HG03045 (cell line): ENCODE results near the gene ST3GAL5.

Experiments used
- ATAC-seq: cut with Tn5 transposase; IDR thresholded peaks from one replicate; pipeline ENCODE4 v1.9.1; 2021; ENCODE audit warnings: mild to moderate bottlenecking, moderate library complexity; ENCODE audit not compliant: unreplicated experiment

ST3GAL5 gene

DNA sequence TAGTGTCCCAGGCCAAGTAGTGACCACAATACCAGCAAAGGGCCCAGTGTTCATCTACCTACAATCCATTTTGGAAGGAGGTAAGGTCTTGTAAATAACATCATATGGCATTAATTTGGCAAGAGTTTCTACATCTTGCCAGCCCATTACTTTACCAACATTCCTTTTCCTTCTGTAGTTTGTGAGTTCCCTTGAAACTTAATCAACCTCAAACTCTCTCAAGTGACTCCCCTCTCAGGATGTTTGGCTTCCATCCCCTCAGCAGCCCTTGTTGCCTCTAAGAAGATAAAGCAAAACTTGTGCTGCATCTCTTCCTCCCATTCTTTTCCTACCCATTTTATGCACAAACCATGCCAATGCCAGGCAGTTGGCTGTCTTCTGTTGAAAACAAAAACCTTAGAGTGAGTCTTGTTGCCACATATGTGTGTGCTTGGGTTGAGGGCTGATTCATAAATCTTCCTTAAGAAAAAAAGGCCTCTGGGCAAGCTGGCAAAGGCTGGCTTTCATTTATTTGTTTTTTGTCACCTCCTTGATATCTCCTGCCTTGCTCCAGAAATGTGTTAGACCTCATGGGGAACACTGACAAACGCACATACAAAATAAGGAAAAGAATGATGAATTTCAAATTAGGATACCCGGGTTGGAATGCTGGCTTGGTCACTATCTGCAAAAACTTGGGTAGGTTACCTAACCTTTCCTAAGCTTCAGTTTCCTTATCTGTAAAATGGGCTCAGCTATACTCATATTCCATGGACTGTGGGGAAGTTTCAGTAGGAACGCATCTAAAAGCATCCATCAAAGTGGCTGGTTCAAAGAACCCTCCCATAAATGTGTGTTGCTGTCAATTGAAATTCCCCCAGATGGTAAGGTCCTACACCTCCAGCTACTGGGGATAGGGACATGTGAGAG lies 29.4 kb upstream of the ST3GAL5 start:
- ATAC-seq, result no peak

DNA sequence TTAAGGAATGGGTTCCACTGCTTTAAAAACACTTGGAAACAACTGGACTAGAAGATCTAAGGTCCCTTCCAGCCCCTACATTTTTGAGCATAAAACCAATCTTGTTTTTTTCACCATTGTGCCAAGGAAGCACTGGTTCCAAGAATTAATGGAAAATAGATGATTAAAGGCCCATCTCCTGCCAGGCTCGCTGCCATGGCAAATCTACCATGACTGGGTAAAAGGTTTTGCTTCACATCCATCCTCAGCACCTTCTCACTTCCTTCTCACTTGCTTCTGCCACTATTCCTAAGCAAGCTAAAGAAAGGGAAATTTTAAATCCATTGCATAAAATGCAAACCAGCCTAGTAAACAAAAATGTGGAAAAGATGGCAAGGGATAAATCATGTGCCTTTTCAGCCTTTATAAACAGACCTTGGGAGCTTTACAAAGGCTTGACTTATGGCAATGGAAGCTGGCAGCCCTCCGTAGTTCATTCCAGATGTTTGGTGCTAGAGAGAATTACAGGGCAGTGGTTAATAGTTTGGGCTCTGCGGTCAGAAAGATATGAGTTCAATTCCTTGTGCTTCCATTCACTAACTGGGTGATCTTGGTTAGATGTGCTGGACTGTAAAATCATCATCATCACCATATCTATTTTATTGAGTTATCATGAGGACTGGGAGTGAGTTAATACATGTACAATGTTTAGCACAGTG lies 27.0 kb upstream of the ST3GAL5 start:
- no peak for ATAC-seq

DNA sequence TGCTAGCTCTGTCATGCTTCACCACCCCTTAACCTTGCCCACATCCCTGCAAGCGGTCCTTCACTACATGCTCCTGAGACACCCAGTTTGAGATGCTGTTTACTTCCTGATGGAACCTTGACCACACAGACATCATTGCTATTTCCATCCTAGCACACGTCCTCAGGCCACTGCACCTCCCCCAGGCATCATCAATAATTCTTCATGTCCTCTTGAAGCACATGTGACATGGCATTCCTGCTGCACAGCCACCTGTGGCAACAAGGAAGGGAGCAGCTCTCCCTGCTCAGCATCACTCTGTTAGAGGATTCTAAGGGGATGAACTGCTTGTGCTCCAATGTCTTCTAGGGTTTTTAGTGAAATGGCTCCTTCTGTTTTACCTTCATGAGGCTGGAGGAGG lies 26.1 kb upstream of the ST3GAL5 start:
- no peak for ATAC-seq

DNA sequence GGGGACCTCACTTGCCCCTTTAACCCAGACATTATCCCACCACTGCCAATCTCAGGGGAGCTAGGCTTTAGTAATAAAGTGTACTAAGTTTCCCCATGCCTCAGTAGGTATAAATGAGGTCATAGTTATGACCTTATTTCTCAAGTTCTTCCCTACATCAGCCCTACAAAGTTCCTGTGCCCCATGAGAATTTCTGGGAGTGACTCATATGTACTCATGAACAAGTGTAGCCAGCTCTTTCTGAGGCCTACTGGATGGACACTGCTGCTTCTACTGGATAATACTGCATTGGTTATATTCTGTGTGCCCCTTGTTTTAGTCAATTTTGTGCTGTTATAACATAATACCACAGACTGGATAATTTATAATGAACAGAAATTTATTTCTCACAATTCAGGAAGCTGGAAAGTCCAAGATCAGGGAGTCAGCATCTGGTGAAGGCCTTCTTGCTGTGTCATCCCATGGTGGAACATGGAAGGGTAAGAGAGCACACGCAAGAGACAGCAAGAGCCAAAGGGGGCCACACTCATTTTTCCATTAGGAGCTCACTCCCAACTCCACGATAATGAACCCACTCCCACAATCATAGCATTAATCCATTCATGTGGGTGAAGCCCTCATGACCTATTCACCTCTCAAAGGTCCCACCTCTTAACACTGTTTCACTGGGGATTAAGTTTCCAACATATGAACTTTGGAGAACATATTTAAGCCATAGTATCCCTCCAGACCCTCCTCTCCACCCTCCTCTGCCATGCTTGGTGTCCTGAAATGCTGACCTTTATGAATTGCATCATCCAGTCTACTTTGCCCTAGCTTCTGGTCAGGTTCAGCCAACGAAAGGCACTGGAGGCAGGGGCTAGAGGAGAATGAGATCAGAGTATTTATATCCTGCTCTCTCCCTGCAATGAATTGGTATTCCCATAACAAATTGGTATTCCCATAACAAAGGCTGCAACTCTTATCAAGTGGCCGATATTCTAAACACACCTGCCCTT lies 25.4 kb upstream of the ST3GAL5 start:
- no peak for ATAC-seq

DNA sequence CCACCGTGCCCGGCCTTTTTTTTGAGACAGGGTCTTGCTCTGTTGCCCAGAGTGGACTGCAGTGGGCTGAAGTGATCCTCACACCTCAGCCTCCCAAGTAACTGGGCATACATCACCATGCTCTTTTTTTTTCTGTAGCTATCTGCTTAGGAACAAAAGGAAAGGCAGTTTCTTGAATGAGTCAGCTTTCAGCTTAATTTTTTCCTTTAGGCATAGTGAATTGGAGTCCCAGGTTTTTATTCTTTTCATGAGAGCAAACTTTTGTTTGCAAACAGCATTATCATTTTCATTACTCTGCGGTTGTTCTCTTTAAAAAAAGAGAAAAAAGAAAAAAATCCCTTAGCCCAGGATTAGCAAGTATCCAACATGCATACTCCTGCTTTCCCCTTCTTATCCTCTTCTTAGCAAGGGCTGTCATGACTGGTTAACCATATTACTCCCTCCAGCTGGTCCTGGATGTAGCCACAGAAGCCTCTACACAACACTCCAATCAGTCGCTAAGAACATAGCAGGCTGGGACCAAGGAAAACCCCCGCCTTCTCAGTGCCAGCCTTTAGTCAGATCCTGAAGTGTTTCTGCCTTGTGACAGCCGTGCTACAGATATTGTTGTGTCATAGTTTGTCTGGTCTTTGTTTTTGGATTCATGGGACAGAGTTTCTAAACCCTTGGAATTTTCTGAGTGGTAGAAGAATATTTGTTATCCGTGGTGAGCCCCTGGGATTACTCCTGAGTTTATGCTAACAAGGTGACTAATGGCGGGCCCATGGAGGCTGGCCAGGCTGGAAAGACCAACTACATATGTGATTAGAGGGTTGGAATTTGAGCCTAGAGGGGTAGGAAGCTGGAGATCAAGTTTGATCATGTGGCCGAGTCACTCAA lies 23.3 kb upstream of the ST3GAL5 start:
- ATAC-seq, result no peak

DNA sequence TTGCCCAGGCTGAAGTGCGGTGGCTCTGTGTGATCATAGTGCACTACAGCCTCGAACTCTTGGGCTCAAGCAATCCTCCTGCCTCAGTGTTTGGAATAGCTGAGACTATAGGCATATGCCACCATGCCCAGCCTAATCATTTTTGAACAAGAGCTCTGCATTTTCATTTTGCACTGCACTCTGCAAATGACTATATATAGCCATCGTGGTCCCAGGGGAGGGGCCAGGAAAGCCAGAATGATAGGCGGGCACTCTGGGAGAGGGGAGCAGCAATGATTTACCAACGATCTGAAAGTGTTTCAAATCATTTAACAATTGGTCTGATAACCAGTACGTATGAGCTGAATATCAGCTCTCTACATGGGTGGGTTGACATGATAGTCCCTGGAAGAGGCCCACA lies 22.3 kb upstream of the ST3GAL5 start:
- ATAC-seq, result no peak

DNA sequence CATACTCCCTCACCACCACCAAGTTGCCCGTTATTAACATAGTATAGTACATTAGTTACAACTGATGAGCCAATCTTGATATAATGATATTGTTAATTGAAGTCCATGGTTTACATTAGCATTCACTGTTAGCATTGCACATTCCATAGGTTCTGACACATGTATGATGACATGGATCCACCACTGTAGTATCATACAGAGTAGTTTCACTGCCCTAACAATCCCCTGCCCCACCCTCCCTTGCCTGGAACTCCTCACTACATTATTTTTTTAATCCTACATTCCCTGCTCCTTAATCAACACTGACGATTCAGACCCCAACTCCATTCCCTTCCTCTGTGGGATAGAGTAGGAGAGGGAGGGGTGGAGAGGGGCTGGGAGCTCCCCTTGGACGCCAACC lies 20.2 kb upstream of the ST3GAL5 start:
- ATAC-seq, result no peak

DNA sequence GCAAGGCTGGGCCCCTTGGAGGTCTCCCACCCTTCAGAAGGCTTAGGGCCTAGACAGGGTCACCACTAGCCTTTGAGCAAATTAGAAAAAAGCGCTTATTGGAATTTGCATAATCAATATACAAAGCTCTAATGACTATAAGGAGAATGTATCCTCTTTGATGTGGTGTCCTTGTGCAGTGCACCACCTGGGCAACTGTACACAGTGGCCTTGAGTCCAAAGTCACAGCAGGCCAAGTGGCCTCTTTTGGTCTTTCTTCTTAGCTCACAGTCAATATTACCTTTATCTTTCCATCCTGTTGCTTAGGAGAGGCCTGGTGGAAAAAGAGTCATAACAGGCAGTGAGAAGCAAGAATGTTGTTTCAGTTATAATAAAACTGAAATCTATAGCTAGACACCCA lies 19.7 kb upstream of the ST3GAL5 start:
- ATAC-seq, result no peak

DNA sequence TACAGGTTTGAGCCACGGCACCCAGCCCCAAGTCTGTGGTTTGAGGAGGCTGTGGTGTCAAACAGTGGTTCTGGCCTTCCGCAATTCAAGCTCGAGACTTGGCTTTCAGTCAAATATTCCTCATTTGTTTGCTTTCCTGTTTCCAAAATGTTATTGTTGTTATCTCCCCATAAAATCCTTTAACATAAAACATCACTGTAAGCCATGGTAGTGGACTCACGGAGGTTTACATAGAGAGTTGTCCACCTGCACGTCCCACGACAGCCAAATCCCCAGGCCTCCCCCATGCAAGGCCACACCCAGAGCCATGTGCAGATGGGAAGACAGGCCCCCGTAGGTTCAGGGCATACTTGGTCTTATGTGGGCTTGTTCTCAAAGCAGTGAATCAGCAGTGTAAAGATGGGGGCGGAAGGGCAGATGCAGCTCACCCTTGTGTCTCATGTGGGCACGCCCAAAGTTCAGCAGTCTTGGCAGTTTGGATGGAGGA lies 18.9 kb upstream of the ST3GAL5 start:
- ATAC-seq, result no peak

DNA sequence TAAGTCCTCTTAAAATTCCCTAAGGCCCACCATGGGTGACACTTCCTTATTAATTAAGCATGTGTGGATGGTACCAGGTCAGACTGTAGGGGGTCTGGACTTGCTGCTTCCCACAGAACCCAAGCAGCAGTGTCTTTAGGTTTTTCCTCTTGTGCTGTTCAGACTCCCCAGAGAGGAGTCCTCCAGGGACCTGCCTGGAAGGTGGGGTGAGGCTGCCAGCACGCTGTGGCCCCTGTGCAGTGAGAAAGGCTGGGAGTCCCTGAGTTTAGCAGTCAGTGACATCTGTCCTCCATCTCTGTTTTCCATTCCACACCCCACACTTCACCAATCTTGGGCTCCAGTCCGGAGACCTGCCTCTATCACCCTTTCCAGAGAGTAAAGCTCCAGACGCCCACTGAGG lies 18.0 kb upstream of the ST3GAL5 start:
- ATAC-seq, result no peak

DNA sequence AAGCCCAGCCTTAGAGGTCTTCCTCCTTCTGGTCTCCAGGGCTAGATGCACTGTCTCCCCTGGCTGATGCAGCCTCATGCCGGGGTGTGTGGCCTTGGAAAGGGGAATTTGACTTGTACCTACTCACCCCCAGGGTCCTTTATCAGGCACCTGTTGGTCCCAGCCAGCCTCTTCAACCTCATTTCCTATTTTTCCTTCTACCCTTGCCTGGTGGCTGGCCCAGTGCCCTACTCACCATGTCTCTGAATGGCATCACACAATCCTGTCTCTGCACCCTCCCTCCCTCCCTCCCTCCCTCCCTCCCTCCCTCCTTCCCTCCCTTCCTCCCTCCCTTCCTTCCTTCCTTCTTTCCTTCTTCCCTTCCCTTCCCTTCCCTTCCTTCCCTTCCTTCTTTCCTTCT lies 17.1 kb upstream of the ST3GAL5 start:
- no peak for ATAC-seq

DNA sequence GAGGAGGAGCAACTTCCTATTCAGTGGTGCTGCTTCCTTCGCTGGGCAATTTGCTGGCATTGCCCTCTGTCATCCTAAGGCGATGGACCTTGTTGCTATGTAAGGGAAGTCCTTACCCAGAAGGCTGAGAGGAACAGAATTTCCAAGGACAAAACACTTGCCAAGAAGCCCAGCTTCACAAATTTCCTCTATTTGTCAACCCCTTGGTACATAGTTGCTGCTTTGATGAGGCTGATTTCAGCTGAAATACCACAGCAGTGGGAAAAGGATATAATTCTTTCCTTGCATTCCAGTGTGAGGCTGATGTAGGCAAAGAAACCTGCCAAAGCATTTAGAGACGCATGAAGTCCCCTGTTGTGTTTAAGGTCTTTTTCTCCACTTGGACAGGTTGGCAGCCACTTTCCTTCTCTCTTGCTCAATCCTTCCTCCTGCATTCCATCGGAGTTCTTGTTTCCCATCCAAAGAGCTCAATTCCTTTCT lies 16.4 kb upstream of the ST3GAL5 start:
- ATAC-seq, result no peak

DNA sequence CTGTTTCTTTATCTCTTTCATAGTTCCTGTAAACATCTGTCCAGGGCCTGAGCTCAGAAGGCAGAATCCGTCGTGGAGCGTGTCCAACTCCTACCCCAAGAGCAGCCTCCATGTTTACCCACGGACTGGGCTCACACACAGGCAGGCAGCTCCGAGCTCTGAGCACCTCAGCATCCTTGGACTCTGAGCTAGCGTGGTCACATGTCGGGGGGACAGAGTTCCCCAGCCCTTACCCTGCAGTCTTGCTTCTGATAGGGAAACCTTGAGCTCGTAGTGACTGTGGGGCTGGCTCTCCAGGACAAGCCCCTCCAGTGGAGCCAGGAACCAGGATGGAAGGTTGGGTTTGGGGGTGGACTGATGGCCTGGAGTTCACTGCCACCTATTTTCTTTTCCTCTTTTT lies 15.1 kb upstream of the ST3GAL5 start:
- ATAC-seq, result no peak

DNA sequence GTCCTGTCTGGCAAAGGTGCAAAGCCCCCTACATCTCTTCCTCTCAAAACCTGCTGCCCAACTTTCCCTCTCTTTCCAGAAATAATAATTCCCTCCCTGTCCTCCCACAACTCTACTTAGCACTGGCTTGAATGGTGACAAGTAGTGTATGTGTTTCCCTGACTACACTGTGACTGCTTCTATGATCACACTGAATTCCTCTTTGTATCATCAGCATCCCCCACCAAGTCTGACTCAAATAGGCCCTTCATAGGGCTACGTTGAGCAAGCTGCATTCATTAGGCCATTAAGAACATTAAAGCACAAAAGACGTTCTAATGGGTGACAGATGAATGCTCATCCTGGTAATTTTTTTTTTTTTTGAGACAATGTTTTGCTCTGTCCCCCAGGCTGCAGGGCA lies 13.7 kb upstream of the ST3GAL5 start:
- ATAC-seq, result no peak

DNA sequence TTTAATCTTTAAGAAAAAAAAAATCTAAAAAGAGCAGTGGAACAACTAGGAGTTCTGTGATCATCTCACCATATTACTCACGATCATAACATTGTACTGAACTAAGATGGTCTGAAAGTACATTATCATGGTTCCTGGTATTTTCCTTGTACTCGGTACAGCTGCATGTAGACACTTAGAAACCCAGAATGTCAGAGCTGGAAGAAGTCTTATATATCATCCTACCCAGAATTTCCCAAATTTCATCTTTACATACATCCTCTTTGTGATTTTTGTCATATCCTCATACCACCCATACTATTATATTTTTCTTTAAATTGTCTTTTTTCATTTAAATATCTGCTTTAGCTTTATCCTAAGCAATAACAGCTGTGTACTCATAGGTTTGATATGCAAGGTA lies 12.4 kb upstream of the ST3GAL5 start:
- ATAC-seq, result no peak

DNA sequence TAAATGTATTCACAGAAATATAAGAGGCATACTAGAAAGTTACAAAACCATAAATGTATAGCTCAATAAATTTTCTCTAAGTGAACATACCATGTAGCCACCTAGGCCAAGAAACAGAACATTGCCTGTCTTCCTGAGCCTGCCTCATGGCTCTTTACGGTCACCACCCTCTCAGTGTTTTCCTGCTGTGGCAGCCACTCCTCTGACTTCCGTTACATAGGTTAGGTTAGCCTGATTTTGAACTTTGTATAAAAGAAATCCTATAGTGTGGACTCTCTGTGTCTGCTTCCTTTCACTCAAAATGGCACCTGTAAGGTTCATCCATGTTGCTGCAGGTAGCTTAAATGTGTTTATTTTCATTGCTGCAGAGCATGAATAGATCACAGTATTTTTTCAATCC lies 11.6 kb upstream of the ST3GAL5 start:
- ATAC-seq, result no peak

DNA sequence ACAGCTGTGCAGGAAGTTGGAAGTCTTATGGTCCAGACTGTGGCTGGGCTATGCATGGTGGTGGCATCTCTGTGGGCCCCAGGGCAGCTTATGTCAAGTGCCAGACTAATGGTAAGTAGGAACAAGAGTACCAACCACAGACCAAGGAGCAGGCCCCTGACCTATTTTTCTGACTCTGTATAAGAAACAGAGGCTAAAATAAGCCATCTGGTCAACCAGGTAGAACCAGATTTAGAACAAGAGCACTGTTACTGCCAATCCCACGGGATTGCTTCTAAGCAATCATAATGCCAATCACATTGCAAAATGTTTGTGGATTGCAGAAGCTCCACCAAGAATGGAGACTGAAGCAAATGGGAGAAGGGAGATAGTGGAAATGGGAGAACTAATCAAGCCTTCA lies 11.1 kb upstream of the ST3GAL5 start:
- ATAC-seq, result no peak

DNA sequence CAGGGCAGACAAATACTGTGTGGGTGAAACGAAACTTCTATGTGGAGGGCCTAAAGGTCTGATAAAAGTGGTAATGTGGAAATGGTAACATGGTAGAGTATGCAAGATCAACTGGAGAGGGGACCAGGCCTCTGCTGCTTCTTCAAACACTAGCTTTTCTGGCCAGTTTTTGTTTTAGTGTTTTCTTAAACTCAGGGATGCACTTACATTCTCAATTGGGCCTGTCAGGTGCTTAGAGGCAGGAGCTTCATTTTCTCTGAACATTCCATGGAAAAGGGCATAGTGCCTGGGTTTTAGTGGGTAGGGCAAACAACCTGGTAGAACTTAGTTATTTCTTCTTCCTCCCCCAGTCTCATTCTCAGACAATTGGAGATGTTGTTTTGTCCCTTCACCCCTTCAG lies 10.5 kb upstream of the ST3GAL5 start:
- no peak for ATAC-seq

DNA sequence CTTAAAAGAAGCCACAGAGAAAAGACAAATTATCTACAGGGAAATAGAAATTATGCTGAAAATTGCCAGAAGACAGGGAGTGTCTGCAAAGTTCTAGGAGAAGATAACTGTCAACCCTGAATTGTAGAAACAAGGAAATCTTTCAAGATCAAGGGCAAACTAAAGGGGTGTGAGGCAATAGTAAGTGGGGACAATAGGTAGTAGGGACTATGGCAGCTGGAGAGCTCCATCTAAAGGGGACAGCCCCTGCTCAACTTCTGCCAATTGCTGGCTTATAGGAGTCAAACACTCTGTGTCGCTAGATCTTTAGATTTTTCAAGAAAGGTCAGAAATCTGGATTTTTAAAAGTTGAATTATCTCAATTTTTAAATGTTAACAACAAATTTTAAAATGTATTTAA lies 10.1 kb upstream of the ST3GAL5 start:
- no peak for ATAC-seq
